Mucosa of gallbladder (tissue), 1 donor: ENCODE measurements around the gene YIPF3. TPM values are rescaled to one million over a fixed set of nuclear protein-coding genes. Genes with fewer than 3 reads are reported as not detected.
A peak's percentile ranks its signal among the peaks of the same experiment; 100 is the strongest.
"Not testable (repeated sequence)": the region's sequence is repeated elsewhere in the genome, so short reads cannot be mapped to it uniquely, and the experiment has no call there.

Source experiments
- DNase-seq: peaks from one replicate; pipeline ENCODE4 v3.0.0-alpha.2; 2020; ENCODE audit warnings: low spot score
- total RNA-seq: library from RNA; stranded (reverse); gene quantifications from one replicate; pipeline ENCODE4 v1.2.1, GENCODE V29; 2021
- donor health status: DM: no; HTN: no; CAD: no.

The YIPF3 gene
- 155 TPM for total RNA-seq

DNA sequence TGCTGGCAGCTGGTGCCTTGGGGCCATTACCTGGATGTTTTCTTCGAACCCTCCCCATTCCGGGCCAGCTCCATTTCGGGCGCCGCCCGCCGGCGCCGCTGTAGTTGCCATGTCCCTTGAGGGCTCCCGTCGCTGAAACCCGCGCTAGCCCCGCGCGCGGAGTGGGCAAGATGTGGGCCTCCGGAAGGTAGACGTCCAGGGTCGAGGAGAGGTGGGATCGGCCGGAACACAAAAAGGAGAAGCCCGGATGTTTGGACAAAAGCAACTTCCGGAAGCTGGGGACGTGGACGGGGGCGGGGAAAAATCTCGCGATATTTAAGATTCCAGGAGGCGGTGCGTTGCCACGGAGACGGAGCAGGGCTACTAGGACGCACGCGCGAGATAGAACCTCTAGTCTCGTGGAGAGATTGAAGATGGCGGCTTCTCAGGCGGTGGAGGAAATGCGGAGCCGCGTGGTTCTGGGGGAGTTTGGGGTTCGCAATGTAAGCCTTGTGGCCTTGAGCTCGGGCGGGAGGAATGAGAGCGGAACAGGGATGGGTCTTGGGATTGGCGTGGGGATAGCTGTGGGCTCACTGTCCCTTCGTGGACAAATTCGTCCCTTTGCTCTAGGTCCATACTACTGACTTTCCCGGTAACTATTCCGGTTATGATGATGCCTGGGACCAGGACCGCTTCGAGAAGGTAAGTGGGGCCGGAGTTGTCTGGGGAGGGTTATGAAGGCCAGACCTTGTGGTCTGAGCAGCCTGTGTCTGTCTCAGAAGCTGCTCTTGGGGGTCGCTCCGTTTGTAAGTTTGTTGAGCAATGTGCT is at the start of gene YIPF3, which contains the start of gene POLR1C:
TSS of gene YIPF3 (minus strand) at position 230 of the 808 bp plus-strand sequence. CDS start at position 111, 119 bp downstream.
TSS of gene POLR1C (plus strand) at position 393 of the 808 bp plus-strand sequence. CDS start at position 414, 21 bp downstream.
- peak; percentile 99 for DNase-seq

DNA sequence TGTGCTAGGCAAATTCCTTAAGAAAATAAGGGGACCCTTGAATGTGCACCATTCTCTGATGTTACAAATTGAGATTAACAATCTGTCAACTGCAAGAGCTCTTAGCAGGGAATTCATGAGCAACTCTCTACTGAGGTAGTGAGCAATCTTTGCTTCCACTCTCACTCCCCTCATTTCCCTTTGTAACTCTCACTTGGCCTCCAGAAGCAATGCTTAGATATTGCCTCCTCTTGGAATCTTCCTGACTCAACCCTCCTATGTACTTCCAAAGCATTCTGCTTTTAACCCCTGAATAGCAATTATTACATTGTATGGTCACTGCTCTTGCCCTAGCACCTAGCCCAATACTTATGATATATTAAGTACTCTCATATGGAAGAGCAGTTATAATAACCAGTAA is 42.6 kb upstream of the YIPF3 start:
- DNase-seq = no peak

- DNase-seq = not testable (repeated sequence)
These were observed 40.9 kb upstream of the YIPF3 start for GRCh38 chr6:43557620-43558019.

DNA sequence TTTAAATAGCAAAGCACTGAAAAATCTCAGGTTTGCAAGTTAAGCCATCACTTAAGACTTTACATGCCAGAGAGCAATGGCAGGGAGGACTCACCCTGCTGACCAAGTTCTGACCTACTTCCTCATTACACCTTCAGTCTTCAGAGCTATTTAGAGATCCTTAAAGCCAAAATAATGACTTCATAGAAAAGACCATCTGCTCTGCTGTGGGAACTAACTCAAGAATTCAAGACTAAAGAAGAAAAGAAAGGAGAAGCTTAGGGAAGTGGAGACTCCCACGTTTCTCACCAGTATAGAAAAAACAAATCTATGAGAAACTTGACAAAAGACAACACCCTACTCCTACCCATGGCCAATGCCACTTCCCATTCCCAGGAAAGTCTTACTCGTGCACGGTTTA is 30.5 kb upstream of the YIPF3 start:
- no peak for DNase-seq

DNA sequence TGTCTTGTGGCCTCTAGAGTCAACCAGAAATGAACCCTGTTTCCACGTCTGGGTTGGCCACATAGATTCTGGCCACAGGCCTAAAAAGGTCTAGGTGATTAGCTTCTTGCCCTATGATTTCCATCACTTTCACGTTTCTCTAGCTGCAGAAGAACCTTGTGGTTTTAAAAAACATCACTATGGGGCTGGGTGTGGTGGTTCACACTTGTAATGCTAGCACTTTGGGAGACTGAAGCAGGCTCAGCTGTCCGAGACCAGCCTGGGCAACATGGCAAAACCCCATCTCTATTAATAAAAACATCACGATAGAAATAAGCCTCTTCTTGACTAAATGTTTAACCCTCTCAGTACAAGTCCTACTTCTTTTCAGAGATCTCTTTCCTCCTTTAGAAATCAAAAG is 27.7 kb upstream of the YIPF3 start:
- no peak for DNase-seq

GRCh38 chr6:43541774-43542471 is 25.2 kb upstream of the YIPF3 start:
- DNase-seq = no peak

GRCh38 chr6:43540507-43540906 is 23.8 kb upstream of the YIPF3 start:
- no peak for DNase-seq

DNA sequence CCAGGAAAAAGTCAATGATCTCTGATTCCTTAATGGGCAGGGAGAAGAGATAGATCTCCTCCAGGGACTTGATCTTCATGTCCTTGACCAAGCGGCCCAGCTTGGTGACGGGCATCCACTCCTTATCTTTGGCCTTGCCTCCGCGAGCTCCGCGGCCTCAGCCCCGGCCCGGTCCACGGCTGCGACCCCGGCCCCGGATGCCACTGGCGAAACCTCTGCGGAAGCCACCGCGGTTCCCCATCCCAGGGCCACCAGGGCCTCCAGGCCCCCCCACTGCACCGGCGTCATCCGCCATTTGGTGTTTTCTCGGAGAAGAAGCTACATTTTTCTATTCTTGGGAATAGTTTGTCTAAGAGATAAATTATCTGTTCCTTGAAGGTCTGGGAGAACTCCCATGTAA is 22.7 kb upstream of the YIPF3 start:
- not testable (repeated sequence) for DNase-seq

DNA sequence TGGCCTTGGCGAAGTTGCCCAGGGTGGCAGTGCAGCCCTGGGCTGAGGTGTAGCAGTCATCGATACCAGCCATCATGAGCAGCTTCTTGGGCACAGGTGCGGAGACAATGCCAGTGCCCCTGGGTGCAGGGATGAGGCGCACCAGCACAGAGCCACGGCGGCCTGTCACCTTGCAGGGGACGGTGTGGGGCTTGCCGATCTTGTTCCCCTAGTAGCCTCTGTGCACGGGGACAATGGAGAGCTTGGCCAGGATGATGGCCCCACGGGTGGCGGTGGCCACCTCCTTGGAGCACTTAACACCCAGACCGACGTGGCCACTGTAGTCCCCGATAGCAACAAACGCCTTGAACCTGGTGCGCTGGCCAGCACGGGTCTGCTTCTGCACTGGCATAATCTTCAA is 22.3 kb upstream of the YIPF3 start:
- not testable (repeated sequence) for DNase-seq

GRCh38 chr6:43532201-43532600 is 15.5 kb upstream of the YIPF3 start:
- no peak for DNase-seq

DNA sequence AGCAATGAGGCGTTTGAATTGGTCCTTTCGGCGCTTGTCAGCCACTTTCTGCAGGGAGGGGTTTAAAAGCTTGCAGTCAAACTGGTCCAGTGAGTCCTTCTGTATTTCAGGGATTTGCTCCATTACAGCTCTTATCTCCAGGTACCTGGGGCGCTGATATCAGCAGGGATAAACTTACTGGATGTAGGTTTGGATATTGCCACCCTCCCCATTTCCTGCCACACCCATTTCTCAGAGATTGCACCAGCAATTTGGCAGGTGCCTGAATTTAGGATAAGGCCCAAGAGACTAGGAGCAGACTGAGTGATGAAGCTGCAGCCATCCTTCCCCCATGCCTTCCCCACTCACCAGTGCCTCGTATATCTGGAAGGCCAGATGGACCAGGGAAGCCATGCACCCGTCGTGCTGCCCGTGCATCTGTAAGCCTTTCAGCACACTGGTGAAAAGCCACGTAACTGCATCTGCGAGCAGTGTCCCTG is 7.8 kb upstream of the YIPF3 start:
- DNase-seq = no peak

DNA sequence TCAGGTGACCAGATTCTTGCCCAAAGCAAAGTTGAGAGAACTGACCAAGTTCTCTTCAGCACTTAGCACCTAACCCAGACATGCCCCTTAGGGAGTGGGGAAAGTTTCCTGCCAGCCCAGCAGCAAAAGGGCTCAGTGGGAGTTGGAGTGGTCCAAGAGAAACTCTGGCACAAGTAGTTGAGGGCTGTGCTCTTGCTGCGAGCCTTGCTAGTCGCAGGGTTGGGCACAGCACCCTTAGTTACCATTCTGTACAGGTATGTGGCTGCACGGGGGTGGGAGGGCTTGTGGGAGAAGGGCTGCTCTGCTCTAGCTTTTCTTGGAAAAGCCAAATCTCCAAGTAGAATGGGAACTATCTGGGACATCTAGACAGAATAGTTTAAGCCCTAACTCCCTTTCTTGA is 6.6 kb upstream of the YIPF3 start:
- no peak for DNase-seq

GRCh38 chr6:43522547-43523261 is 6.0 kb upstream of the YIPF3 start:
- DNase-seq = no peak

GRCh38 chr6:43521836-43522235 is 5.1 kb upstream of the YIPF3 start:
- DNase-seq = no peak

GRCh38 chr6:43520097-43520496 is 3.4 kb upstream of the YIPF3 start:
- no peak for DNase-seq

DNA sequence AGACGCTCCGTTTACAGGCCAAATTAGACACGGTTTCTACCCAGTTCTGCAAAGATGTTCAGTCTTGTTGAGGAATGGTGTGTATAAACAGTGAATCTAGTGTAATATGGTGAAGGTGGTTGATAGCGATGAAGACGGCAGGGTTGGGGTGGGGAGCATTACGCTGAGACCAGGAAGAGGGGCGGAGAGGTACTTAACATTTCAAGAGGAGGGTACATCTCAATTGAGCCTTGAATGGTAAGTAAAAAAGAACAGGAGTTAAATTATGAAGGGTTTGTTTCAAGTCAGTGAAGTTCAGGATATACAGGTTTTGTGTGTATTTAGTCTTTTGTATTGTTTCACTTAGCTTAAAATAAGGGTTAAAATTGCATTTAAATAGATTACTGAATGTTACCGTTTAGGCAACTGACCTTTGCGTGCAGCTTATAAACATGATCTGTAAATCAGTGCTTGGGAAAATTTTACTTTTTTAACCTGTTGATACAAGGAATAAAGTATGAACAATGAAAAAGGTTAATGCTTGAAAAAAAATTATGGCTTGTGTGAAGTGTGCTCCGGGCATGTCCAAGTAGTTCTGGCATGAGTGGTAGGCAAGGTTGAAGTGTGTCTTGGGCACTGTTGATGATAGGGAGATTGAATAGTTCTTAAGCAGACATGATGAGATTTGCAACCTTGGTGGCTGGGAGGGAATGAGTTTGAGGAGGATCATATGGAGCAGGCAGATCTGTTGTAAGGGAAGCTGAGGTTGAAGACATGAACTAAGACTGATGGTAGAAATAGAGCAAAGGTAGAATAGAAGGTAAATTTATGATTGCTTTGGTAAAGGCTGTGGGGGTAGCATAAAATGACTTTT is 1.0 kb upstream of the YIPF3 start:
- DNase-seq = no peak

DNA sequence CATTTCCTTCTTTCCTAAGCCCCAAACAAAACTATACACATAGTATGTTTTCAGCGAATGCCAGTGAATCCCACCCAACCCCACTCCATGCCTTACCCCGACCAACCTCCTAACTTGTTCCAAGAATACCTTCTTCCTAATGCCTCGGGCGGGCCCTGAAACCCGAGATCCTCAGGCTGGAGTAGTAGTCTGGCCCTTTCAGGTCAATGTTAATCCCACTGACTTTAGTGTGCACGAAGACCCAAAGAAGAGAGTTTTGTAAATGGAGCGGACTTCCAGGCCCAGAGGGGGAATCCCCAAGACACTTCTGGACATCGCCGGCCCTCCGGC is 394 bp downstream of the YIPF3 start:
- no peak for DNase-seq

DNA sequence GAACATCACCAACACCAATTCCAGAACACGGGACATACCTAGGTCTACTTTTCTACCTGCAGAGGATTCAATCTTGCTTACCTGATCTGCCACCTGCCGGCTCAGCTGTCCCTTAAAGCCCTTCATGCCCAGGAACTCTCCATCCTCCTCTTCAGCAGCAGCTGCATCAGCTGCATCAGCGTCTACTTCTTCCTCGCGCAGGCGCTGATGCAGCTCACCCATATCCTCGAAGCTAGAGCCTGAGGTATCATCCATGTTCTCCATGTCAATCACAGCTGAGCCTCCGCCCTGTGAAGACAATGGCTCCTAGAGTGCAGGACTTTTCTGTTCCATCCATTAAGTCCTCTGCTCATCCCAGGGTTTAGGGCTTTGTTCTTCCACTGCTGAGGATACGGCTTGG is 918 bp downstream of the YIPF3 start:
- no peak for DNase-seq

- no peak for DNase-seq
These were observed 4.8 kb downstream of the YIPF3 start for GRCh38 chr6:43511824-43512415.

- DNase-seq = peak; percentile 49
These were observed 5.9 kb downstream of the YIPF3 start for GRCh38 chr6:43510827-43511163.
